Neural progenitor cell (in vitro differentiated cells): Measurements from ENCODE around the gene HDDC2. TPM values are rescaled to one million over a fixed set of nuclear protein-coding genes. Genes with fewer than 3 reads are reported as not detected.

Source experiments
- DNase-seq: peaks from one replicate; pipeline ENCODE4 v3.0.0-alpha.2; 2016; ENCODE audit warnings: low spot score
- H2AFZ ChIP-seq: fragments of 200-600 bp; sonication (generic); replicated peaks from 2 replicates; pipeline ENCODE4 v1.6.1; 2016; ENCODE audit warnings: antibody characterized with exemption
- H3F3A ChIP-seq: fragments of 200-600 bp; sonication (generic); 2 replicates; pipeline ENCODE4 v1.6.1; 2016; ENCODE audit warnings: antibody characterized with exemption, low read depth
- H3K27ac ChIP-seq: fragments of 200-600 bp; sonication (generic); 2 replicates; pipeline ENCODE4 v1.5.1; 2016; ENCODE audit warnings: mild to moderate bottlenecking
- H3K27me3 ChIP-seq: fragments of 200-600 bp; sonication (generic); 2 replicates; pipeline ENCODE4 v1.6.1; 2016; ENCODE audit warnings: mild to moderate bottlenecking, moderate library complexity
- H3K36me3 ChIP-seq: fragments of 200-600 bp; sonication (generic); 2 replicates; pipeline ENCODE4 v1.5.1; 2016
- H3K4me1 ChIP-seq: fragments of 200-600 bp; sonication (generic); 2 replicates; pipeline ENCODE4 v1.6.1; 2016; ENCODE audit warnings: mixed run types
- H3K4me2 ChIP-seq: fragments of 200-600 bp; sonication (generic); 2 replicates; pipeline ENCODE4 v1.6.1; 2016
- H3K4me3 ChIP-seq: fragments of 200-600 bp; sonication (generic); 2 replicates; pipeline ENCODE4 v1.5.1; 2016
- H3K79me2 ChIP-seq: fragments of 200-600 bp; sonication (generic); 2 replicates; pipeline ENCODE4 v1.6.1; 2016; ENCODE audit warnings: low read depth
- H3K9ac ChIP-seq: fragments of 200-600 bp; sonication (generic); 2 replicates; pipeline ENCODE4 v1.6.1; 2016
- H3K9me3 ChIP-seq: fragments of 200-600 bp; sonication (generic); 2 replicates; pipeline ENCODE4 v1.5.1; 2016; ENCODE audit warnings: low read depth
- H4K20me1 ChIP-seq: fragments of 200-600 bp; sonication (generic); 2 replicates; pipeline ENCODE4 v1.6.1; 2016; ENCODE audit warnings: low read depth
- H3K27ac Mint-ChIP-seq: 3 replicates; pipeline ENCODE4 v1.8.0; 2021; ENCODE audit warnings: mixed read lengths
- H3K27me3 Mint-ChIP-seq: 2 replicates; pipeline ENCODE4 v1.8.0; 2022; ENCODE audit warnings: low read depth, mild to moderate bottlenecking, inconsistent platforms, moderate library complexity, mixed read lengths; ENCODE audit not compliant: insufficient read depth
- H3K36me3 Mint-ChIP-seq: 3 replicates; pipeline ENCODE4 v1.8.0; 2021; ENCODE audit warnings: mixed read lengths
- H3K4me1 Mint-ChIP-seq: 3 replicates; pipeline ENCODE4 v1.8.0; 2021; ENCODE audit warnings: mixed read lengths
- H3K4me3 Mint-ChIP-seq: 3 replicates; pipeline ENCODE4 v1.8.0; 2021; ENCODE audit warnings: mild to moderate bottlenecking, moderate library complexity, mixed read lengths
- H3K9me3 Mint-ChIP-seq: 3 replicates; pipeline ENCODE4 v1.8.0; 2020; ENCODE audit warnings: mixed read lengths
- CTCF ChIP-seq: fragments of 200-600 bp; sonication (generic); IDR thresholded peaks from 2 replicates; pipeline ENCODE4 v1.5.1; 2017; ENCODE audit warnings: antibody characterized with exemption, mild to moderate bottlenecking
- EZH2 ChIP-seq: fragments of 200-600 bp; sonication (generic); IDR thresholded peaks from 2 replicates; pipeline ENCODE4 v1.6.1; 2017; ENCODE audit warnings: antibody characterized with exemption, mild to moderate bottlenecking, moderate library complexity
- EZH2phosphoT487 ChIP-seq: fragments of 200-600 bp; sonication (generic); IDR thresholded peaks from 2 replicates; pipeline ENCODE4 v1.6.1; 2017; ENCODE audit warnings: antibody characterized with exemption
- total RNA-seq: library from RNA; depleted of rRNA; stranded (reverse); fragments of >200 nt; gene quantifications from 2 replicates; pipeline ENCODE4 v1.2.3, GENCODE V29; 2015; ENCODE audit warnings: low replicate concordance

Gene HDDC2
- total RNA-seq, 1 donor from 2014 or later, result 114 TPM

GRCh38 chr6:125246566-125246965 is 55.2 kb downstream of the HDDC2 start:
- TF ChIP-seq EZH2phosphoT487, result no peak
- no peak for TF ChIP-seq EZH2
- no peak for TF ChIP-seq CTCF
- no peak for DNase-seq
- Histone ChIP-seq H3K9ac (no peak overlapping the region), H3K9me3 (no peaks in the 10 kb centered on the region), H3K27me3 (no peaks in the 10 kb centered on the region), H3K4me1 (peaks cover 1% of the 10 kb centered on the region), H3K4me2 (no peak overlapping the region), H3K4me3 (no peak overlapping the region), H4K20me1 (no peaks in the 10 kb centered on the region), H3K79me2 (no peaks in the 10 kb centered on the region), H2AFZ (no peak overlapping the region), H3K36me3 (no peaks in the 10 kb centered on the region), H3K27ac (no peak overlapping the region), H3F3A (no peaks in the 10 kb centered on the region)
- Mint-ChIP-seq H3K36me3 (no peaks in the 10 kb centered on the region), H3K9me3 (peaks cover 13% of the 10 kb centered on the region), H3K4me3 (no peak overlapping the region), H3K4me1 (peaks cover 9% of the 10 kb centered on the region), H3K27me3 (no peaks in the 10 kb centered on the region), H3K27ac (no peak overlapping the region)

DNA sequence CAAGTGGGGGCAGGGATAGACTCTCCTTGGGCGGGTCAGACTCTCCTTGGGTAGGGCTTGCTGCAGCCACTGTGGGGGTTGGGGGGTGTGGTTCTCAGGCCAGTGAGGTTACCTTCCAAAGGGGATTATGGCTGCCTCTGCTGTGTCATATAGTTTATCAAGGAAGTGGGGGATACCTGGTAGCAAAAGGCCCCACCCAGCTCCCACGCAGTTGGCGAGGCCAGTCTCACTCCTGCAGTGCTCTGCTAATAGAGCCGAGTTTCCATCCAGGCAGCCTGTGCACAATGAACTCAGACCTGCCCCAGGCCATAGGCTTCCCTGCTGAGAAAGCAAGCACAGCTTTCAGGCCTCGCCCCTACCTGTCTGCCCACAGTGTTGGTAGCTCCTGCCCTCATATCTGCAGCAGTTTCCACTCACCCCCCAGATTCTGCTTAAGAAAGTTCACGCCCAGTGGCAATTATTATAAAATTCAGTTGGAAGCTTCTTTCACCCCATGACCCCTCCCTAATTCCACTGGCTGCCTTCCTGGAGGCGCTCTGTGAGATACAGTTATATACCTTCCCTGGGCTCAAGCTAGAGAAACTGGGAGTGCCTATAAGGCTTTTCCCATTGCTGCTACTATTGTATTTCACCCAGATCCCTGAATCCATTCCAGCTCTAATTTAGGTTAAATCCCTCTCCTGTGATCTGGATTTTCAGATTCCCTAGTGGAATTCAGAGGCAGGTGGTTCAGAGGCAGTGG is 56.1 kb downstream of the HDDC2 start:
- H4K20me1 ChIP-seq, result no peaks in the 10 kb centered on the region
- no peaks in the 10 kb centered on the region for H3K27me3 Mint-ChIP-seq
- H3K9me3 Mint-ChIP-seq, result peaks cover 19% of the 10 kb centered on the region
- H3K27ac ChIP-seq, result no peak overlapping the region
- H3K4me3 ChIP-seq, result no peak overlapping the region
- H3K4me2 ChIP-seq, result no peak overlapping the region
- no peaks in the 10 kb centered on the region for H3K36me3 ChIP-seq
- H3K4me3 Mint-ChIP-seq, result no peak overlapping the region
- H3K27ac Mint-ChIP-seq, result no peak overlapping the region
- H3K27me3 ChIP-seq, result no peaks in the 10 kb centered on the region
- H2AFZ ChIP-seq, result peak overlapping the region; percentile 42
- peaks cover 7% of the 10 kb centered on the region for H3K4me1 Mint-ChIP-seq
- DNase-seq, result no peak
- H3K79me2 ChIP-seq, result no peaks in the 10 kb centered on the region
- peaks cover 1% of the 10 kb centered on the region for H3K36me3 Mint-ChIP-seq
- TF ChIP-seq CTCF, result no peak
- TF ChIP-seq EZH2phosphoT487, result no peak
- no peak for TF ChIP-seq EZH2
- H3K9ac ChIP-seq, result no peak overlapping the region
- H3K9me3 ChIP-seq, result no peaks in the 10 kb centered on the region
- no peaks in the 10 kb centered on the region for H3F3A ChIP-seq
- H3K4me1 ChIP-seq, result no peaks in the 10 kb centered on the region

GRCh38 chr6:125245109-125245508 is 56.7 kb downstream of the HDDC2 start:
- Mint-ChIP-seq H3K27ac (no peak overlapping the region), H3K9me3 (peaks cover 20% of the 10 kb centered on the region), H3K4me1 (peaks cover 7% of the 10 kb centered on the region), H3K36me3 (peaks cover 1% of the 10 kb centered on the region), H3K4me3 (no peak overlapping the region), H3K27me3 (no peaks in the 10 kb centered on the region)
- Histone ChIP-seq H3F3A (no peaks in the 10 kb centered on the region), H3K9ac (no peak overlapping the region), H3K36me3 (no peaks in the 10 kb centered on the region), H3K4me2 (no peak overlapping the region), H3K79me2 (no peaks in the 10 kb centered on the region), H4K20me1 (no peaks in the 10 kb centered on the region), H3K27me3 (no peaks in the 10 kb centered on the region), H3K4me3 (no peak overlapping the region), H3K9me3 (no peaks in the 10 kb centered on the region), H3K4me1 (no peaks in the 10 kb centered on the region), H3K27ac (no peak overlapping the region), H2AFZ (no peak overlapping the region)
- TF ChIP-seq EZH2phosphoT487 (no peak), CTCF (no peak), EZH2 (no peak)
- no peak for DNase-seq
